AG08395 (cell line): ENCODE measurements around the gene TPGS1.
A peak's percentile ranks its signal among the peaks of the same experiment; 100 is the strongest.

Source experiments
- DNase-seq: peaks from one replicate; pipeline ENCODE4 v3.0.0; 2012; ENCODE audit warnings: mixed read lengths, low spot score

The TPGS1 gene

DNA sequence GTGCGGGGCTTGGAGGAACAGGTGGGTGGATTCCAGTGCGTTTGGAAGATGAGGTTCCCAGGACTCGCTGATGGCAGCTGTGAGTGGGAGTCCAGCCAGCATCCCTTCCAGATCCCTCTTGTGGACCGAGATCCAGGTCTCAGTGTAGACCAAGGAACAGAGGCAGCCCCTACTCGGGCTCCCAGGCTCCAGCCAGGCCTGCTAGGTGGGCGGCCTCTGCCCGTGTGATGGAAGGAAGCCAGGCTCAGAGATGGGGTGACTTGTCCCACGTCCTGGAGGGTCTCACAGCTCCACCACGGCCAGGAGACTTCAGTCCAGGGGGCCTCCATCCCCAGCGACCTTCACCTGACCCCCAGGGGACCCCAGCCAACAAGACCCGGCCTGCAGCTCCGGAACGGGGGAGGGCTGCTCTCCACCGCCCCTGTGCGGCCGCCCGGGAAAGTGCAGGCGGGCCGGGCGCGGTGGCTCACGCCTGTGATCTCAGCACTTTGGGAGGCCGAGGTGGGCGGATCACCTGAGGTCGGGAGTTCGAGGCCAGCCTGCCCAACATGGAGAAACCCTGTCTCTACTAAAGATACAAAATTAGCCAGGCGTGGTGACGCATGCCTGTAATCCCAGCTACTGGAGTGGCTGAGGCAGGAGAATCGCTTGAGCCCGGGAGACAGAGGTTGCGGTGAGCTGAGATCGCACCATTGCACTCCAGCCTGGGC is 11.7 kb upstream of the TPGS1 start:
- DNase-seq: peak; percentile 37

DNA sequence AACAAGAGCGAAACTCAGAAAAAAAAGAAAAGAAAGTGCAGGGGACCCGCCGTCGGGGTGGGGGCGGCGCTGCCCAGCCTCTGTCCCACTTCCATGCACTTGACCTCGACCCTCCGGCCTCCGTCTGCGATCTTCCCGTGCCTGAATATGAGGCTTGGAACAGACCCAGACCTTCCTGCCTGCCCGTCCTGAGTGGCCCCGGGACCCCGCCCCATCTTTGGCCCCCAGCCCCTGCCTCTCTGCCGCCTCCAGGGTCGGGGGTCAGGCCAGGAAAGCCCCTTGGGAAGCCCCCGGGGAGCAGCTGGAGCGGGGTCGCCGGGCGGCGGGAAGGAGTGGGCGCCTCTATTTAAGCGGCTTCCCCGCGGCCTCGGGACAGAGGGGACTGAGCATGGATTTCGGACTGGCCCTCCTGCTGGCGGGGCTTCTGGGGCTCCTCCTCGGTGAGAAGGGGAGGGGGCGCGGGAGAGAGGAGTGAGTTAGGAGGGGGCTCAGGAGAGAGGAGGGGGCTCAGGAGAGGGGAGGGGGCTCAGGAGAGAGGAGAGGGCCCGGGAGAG is 11.1 kb upstream of the TPGS1 start, which contains the start of gene MADCAM1:
Gene MADCAM1, plus strand, starts transcription at position 375 of the 554 bp plus-strand sequence. Its CDS starts 14 bp downstream, at position 389.
- DNase-seq: no peak

DNA sequence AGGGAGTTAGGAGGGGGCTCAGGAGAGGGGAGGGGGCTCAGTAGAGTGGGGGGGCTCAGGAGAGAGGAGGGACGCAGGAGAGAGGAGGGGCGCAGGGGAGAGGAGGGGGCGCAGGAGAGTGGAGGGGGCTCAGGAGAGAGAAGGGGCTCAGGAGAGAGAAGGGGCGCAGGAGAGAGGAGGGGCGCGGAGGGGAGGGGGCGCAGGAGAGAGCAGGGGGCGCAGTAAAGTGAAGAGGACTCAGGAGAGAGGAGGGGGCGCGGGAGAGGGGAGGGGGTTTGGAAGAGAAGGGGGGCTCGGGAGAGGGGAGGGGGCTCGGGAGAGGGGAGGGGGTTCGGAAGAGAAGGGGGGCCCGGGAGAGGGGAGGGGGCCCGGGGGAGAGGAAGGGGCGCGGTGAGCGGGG is 10.3 kb upstream of the TPGS1 start:
- no peak for DNase-seq

DNA sequence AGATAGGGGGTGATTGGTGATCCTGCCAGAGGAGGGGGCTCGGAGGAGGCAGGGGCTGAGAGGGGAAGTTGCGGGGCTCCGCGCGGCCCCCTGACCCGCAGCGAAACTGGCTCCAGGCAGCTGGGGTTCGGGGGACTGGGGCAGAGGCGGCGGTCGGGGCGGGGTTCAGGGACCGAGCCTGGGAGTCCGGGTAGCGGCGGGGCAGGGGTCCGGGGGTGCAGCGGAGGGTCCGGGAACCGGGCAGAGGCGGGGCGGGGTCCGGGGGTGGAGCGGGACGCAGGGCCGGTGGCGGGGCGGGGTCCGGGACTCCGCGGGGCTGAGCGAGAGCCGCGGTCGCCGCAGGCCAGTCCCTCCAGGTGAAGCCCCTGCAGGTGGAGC is 9.8 kb upstream of the TPGS1 start:
- no peak for DNase-seq

DNA sequence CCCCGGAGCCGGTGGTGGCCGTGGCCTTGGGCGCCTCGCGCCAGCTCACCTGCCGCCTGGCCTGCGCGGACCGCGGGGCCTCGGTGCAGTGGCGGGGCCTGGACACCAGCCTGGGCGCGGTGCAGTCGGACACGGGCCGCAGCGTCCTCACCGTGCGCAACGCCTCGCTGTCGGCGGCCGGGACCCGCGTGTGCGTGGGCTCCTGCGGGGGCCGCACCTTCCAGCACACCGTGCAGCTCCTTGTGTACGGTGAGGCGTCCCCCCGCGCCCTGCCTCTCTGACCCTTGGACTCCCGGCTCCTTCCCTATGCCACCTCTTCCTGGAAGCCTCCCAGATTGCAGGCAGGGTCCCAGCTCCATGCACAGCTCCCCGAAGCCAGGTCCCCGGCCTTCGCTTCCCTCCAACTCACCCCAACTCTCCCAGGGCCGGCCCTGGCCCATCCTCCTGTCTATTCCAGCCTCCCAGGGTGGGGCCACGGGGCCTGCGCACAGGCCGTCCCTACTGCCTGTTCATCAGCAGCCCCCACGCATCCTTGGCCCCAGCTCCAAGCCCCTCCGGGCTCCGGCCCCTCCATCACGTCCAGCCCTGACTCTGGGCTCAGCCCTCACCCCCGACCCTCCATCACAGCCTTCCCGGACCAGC is 9.3 kb upstream of the TPGS1 start:
- DNase-seq: no peak

DNA sequence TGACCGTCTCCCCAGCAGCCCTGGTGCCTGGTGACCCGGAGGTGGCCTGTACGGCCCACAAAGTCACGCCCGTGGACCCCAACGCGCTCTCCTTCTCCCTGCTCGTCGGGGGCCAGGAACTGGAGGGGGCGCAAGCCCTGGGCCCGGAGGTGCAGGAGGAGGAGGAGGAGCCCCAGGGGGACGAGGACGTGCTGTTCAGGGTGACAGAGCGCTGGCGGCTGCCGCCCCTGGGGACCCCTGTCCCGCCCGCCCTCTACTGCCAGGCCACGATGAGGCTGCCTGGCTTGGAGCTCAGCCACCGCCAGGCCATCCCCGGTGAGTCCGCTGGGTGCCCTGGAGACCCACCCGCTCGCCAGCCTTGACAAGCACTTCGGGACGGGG is 8.8 kb upstream of the TPGS1 start:
- DNase-seq: no peak

DNA sequence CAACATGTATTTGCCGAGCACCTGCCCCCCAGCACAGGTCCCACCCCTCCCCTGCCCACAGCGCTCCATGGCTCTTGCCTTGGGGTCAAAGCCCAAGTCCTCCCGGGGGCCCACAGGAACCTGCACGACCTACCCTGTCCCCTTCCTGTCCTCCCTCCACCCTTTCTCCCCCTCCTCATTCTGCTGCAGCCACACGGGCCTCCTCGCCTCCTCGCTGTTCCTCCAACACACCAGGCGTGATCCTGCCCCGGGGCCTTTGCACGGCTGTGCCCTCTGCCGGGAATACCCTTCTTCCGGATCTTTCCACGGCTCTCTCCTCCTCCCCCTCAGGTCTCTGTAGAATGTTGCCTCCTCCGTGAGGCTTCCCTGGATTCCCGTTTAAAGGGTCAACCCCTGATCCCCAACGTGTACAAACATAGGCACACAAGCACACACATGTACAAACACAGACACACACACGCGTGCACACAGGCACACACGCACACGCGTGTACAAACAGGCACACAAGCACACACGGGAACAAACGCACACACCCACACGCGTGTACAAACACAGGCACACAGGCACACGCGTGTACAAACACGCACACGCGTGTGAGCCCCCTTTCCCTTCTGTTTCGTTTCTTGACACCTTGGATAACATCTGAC is 8.2 kb upstream of the TPGS1 start:
- DNase-seq: no peak

DNA sequence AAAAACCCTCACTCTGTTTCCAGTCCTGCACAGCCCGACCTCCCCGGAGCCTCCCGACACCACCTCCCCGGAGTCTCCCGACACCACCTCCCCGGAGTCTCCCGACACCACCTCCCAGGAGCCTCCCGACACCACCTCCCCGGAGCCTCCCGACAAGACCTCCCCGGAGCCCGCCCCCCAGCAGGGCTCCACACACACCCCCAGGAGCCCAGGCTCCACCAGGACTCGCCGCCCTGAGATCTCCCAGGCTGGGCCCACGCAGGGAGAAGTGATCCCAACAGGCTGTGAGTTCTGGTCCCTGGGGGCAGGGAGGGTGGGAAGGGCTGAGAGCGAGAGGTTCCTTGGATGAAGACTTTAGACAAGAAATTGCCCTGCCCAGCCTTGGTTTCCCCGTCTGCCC is 5.7 kb upstream of the TPGS1 start:
- no peak for DNase-seq

DNA sequence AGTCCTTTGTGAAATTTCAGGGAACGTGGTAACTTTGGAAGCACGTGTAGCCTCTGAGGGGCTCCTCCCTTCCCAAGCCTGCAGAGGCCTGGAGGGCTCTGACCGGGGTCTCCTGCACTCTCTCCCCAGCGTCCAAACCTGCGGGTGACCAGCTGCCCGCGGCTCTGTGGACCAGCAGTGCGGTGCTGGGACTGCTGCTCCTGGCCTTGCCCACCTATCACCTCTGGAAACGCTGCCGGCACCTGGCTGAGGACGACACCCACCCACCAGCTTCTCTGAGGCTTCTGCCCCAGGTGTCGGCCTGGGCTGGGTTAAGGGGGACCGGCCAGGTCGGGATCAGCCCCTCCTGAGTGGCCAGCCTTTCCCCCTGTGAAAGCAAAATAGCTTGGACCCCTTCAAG is 2.7 kb upstream of the TPGS1 start:
- no peak for DNase-seq

DNA sequence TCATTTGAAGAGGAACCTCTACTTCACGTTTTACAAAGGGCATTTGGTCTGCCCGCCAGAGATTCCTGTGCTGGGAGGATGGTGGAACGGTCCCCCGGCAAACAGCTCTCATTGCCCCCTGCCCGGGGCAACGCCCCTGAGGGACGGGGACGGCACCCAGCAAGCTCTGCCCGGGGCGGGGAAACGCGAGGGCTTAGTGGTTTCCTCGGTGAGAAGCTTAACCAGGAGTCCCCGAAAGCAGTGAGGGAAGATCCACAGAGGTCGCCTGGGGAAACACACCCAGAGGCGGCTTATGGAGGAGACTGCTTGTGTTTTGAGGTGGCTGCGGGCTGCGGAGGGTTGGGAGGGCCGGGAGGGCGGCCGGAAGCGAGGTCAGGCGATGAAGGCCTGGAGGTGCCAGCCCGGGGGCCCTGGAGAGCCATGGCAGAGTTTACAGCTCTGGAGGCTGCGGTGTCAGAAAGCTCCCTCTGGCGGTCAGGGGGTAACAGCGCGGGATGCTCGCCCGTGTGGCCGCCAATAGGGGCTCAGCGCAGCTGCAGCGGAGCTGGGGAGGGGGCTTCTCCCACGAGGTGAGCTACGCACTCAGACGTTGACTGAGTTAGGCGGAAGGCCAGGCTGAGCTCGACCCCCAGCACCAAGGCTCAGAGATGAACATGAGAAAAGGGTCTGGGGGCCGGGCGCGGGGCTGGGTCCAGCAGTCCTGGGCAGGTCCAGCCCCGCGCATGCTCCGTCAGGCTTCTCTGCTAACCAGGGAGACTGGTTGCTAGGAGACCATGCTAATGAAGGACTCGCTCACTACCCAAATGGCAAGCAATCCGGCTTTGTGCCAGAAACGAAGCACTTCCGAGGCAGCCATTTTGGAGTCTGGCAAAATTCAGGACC is 652 bp upstream of the TPGS1 start:
- peak; percentile 100 for DNase-seq

DNA sequence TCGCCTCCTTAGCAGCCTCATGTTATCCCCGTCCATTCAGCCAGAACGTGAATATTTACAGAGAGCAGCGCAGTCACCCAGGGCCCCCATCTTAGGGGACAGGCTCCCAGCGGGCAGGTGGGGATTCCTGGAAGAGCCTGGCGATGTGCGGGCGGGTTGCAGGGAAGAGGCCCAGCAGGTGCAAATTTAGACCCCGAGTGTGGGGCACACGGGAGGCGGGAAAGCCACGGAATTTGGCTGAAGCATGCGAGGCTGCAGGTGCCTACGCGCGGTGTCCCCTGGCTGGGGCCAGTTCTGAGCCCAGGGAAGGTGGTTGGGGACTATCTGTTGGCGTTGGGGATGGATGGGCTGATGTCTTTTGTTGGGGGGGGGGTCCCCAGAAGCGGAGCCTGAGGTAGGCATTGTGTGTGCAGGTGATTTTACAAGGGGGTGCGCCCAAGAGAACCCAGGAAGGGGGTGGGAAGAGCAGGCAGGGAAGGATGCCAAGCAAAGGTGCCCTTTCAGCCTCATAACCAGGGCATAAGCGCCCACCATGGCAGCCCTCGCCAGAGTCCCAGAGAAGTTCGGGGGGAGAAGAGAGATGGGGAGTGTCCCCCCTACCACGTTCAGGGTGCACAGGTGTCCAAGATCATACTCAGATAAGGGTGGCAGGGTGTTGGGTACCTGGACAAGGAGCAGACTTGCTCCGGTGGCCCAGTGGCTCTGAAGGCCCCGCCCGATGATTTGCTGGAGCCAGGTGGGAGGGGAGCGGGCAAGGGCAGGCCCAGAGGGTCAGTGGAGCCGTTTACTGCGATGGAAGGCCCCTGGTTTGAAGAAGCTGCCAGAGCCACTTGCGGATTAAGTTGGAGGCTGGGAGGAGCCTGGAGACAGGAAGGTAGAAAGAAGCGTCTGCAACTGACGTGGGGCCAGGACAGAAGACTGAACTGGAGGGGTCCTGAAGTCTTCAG is 1.2 kb downstream of the TPGS1 start:
- no peak for DNase-seq

DNA sequence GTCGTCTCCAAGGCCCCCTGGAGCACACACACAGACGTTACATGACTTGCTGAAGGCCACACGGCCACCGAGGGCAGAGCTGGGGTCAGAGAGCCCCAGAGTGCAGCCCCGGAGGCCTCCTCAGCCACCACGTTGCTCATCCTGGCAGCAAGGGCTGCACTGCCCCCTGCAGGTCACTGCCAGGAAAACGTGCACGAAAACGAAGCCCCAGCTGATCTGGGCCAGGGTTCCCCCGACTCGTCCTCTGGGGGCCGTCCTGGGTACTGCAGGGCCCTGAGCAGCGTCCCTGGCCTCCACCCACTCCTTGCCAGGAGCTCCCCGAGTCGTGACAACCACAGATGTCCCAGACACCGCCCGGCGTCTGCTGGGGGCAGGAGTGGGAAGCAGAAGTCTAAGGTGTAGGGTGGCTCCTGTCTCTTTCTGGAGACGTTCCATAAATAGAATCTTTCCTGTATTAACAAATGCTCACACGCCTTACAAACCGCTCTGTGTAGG is 3.4 kb downstream of the TPGS1 start:
- peak; percentile 79 for DNase-seq

DNA sequence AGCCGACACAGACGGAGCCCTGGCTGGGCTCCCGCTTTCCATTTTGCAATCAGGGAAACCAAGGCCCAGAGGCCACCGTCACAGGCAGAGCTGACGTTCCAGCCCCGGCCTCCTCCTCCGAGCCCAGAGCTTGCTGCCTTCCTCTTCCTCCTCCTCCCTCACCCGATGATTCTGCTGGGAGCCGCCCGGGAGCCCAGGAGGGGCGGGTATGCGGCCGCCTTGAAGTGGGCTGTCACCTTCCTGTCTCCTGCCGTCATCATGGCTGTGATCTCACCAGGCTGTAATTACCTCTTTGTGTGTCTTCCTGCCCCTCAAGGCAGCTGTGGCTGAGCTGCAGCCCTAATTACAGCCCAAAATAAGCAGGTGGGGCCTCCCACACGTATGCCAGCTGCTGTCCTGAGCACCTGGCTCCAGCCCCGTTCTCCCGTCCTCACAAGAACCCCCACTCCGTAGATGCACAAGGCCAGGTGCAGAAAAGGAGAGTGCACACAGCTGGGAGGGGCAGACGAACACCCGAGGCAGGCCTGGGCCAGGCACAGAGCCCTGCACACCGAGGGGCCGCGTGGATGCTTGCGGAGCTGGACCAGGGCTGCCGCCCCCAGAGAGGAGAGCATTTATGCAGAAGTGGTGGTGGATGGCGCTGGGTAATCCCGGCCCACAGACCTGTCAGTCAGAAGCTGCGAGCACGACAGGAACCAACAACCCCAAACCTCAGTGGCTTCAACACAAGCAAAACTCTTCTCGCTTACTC is 4.0 kb downstream of the TPGS1 start:
- no peak for DNase-seq

DNA sequence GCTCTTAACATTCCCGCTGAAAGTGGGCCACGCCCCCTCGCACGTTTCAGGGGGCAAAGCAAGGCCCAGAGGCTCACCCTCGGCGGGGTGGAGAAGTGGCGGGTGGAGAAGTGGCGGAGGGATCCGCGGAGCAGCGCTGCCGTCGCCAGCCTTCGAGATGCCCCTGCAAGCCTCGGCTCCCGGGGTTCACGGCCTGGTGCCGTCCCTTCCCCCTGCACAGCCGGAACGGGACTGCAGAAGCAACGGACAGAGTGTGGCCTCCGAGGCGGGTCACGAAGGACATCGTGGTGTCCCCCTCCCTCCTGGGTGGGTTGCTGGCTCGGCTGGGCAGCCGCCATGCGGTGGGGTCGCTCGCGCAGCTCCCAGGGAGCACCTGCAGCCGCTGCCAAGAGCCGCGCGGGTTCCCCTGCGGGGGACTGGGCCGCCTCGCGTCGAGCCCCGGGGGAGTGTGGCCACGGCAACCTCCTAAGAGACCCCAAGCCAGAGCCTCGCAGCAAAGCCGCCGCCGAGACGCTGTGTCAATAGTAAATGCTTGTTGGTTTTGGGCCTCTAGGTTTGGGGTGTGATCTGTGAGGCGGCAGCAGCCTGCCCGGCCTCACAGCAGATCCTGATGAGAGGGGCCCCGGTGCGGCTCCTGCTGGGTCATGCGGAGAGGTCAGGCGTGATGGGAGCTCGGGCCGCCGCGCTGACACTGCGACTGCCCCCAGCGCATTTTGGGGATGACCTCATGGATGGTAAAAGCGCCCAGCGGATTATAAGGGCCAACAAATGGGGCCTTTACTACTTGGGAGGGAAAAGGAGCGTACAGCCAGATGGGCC is 5.5 kb downstream of the TPGS1 start:
- no peak for DNase-seq

DNA sequence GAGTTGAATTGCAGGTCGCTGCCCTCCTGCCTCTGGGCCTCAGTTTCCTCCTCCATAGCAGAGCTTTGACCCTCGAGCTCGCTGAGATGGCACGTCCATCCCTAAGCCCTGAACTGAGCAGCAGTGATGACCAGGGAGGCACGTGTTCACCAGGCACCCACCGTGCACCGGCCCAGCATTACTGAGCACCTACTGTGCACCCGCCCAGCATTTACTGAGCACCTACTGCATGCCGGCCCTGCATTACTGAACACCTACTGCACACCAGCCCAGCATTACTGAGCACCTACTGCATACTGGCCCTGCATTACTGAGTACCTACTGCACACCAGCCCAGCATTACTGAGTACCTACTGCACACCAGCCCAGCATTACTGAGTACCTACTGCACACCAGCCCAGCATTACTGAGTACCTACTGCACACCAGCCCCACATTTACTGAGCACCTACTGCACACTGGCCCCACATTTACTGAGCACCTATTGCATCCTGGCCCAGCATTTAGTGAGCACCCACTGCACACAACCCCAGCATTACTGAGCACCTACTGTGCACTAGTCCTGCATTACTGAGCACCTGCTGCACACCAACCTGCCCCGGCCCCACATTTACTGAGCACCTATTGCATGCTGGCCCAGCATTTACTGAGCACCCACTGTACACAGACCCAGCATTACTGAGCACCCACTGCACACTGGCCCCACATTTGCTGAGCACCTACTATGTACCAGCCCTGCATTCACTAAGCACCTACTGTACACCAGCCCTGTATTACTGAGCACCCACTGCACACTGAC is 6.3 kb downstream of the TPGS1 start:
- no peak for DNase-seq

DNA sequence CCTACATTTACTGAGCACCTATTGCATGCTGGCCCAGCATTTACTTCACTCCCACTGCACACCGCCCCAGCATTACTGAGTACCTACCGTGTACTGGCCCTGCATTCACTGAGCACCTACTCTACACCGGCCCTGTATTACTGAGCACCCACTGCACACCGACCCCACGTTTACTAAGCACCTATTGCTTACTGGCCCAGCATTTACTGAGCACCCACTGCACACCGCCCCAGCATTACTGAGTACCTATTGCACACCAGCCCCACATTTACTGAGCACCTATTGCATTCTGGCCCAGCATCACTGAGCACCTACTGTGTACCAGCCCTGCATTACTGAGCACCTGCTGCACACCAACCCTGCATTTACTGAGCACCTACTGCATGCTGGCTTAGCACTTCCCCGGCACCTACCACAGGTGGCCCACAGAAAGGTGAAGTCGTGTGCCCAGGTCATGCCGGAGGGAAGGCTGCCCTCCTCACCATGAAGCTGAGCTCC is 6.9 kb downstream of the TPGS1 start:
- DNase-seq: no peak

DNA sequence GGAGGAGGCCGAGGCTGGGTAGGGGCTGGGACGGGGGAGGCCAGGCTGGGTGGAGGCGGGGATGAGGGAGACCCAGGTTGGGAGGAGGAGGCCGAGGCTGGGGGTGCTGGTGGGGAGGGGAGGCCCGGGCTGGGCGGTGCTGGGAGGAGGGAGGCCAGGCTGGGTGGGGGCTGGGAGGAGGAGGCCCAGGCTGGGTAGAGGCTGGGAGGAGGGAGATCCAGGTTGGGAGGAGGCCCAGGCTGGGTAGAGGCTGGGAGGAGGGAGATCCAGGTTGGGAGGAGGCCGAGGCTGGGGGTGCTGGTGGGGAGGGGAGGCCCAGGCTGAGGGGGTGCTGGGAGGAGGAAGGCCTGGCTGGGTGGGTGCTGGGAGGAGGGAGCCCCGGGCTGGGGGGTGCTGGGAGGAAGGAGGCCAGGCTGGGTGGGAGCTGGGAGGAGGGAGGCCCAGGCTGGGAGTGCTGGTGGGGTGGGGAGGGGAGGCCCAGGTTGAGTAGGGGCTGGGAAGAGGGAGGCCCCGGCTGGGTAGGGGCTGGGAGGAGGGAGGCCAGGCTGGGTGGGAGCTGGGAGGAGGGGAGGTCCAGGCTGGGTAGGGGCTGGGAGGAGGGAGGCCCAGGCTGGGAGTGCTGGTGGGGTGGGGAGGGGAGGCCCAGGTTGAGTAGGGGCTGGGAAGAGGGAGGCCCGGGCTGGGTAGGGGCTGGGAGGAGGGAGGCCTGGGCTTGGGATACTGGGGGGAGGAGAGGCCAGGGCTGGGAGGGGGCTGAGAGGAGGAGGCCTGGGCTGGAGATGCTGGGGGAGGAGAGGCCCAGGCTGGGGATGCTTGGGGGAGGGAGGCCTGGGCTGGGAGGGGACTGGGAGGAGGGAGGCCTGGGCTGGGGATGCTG is 10.7 kb downstream of the TPGS1 start:
- no peak for DNase-seq
